Erythroblast (primary cell): ENCODE measurements around the gene ZNF195.

Source experiments
- GATA1 ChIP-seq: IDR thresholded peaks from 2 replicates; pipeline ENCODE4 v1.6.1; 2011; ENCODE audit warnings: low read depth, mild to moderate bottlenecking, control low read depth, low read length, moderate library complexity
- POLR2A ChIP-seq: IDR thresholded peaks from 2 replicates; pipeline ENCODE4 v1.6.1; 2011; ENCODE audit warnings: mild to moderate bottlenecking, low read length

DNA sequence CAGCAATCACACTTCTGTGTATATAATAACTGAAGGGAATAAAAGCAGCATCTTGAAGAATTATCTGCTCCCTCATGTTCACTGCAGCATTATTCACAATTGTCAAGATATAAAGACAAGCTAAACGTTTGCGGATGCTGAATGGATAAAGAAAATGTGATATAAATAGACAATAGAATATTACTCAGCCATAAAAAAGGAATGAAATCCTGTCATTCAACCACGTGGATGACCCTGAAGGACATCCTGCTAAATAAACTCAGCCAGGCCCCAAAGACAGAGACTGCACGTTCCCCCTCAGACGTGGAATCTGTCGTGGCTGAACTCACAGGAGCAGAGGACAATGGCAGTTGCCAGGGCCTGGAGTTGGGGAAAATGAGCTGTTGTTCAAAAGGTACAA lies 9.6 kb downstream of the ZNF195 start:
- TF ChIP-seq POLR2A = no peak
- no peak for TF ChIP-seq GATA1
